HG03175 (cell line): ENCODE data around the gene HELZ.
A peak's percentile ranks its signal among the peaks of the same experiment; 100 is the strongest.

Experiments used
- ATAC-seq: cut with Tn5 transposase; IDR thresholded peaks from one replicate; pipeline ENCODE4 v1.9.1; 2021; ENCODE audit warnings: mild to moderate bottlenecking, moderate library complexity; ENCODE audit not compliant: unreplicated experiment

The HELZ gene

GRCh38 chr17:67196422-67196821 is 48.6 kb downstream of the HELZ start:
- ATAC-seq, result no peak

GRCh38 chr17:67194134-67194533 is 50.9 kb downstream of the HELZ start:
- no peak for ATAC-seq

GRCh38 chr17:67187927-67188326 is 57.1 kb downstream of the HELZ start:
- ATAC-seq, result no peak

GRCh38 chr17:67186782-67187181 is 58.2 kb downstream of the HELZ start:
- ATAC-seq, result no peak

GRCh38 chr17:67183531-67183930 is 61.5 kb downstream of the HELZ start:
- ATAC-seq, result no peak

- no peak for ATAC-seq
These were observed 63.2 kb downstream of the HELZ start for GRCh38 chr17:67181825-67182224.

- ATAC-seq, result no peak
These were observed 64.7 kb downstream of the HELZ start for GRCh38 chr17:67180275-67180674.

GRCh38 chr17:67178555-67178954 is 66.4 kb downstream of the HELZ start:
- no peak for ATAC-seq

GRCh38 chr17:67177732-67178131 is 67.3 kb downstream of the HELZ start:
- ATAC-seq, result no peak

GRCh38 chr17:67174190-67174589 is 70.8 kb downstream of the HELZ start:
- no peak for ATAC-seq

GRCh38 chr17:67171560-67171959 is 73.4 kb downstream of the HELZ start:
- peak; percentile 96 for ATAC-seq

- ATAC-seq, result no peak
These were observed 76.5 kb downstream of the HELZ start for GRCh38 chr17:67168496-67168895.

GRCh38 chr17:67165201-67165600 is 79.8 kb downstream of the HELZ start:
- no peak for ATAC-seq

- no peak for ATAC-seq
These were observed 80.7 kb downstream of the HELZ start for GRCh38 chr17:67164302-67164701.

- no peak for ATAC-seq
These were observed 82.2 kb downstream of the HELZ start for GRCh38 chr17:67162771-67163170.

GRCh38 chr17:67161573-67161972 is 83.4 kb downstream of the HELZ start:
- ATAC-seq, result no peak

GRCh38 chr17:67160791-67161190 is 84.2 kb downstream of the HELZ start:
- ATAC-seq, result no peak

GRCh38 chr17:67157732-67158639 is 87.0 kb downstream of the HELZ start:
- ATAC-seq, result no peak

- ATAC-seq, result no peak
These were observed 88.5 kb downstream of the HELZ start for GRCh38 chr17:67156269-67157199.

GRCh38 chr17:67152824-67153223 is 92.2 kb downstream of the HELZ start:
- no peak for ATAC-seq

- no peak for ATAC-seq
These were observed 93.3 kb downstream of the HELZ start for GRCh38 chr17:67151717-67152116.

- no peak for ATAC-seq
These were observed 94.2 kb downstream of the HELZ start for GRCh38 chr17:67150826-67151225.
